ENCODE data around the gene HOXB1.

GRCh38 chr17:48499735-48500434, 30.9 kb downstream of the HOXB1 start:
- no peak for TF ChIP-seq ZNF234 (CRISPR knock-in tag; conservative IDR thresholded peaks at IDR 0.05)
- no peak for TF ChIP-seq RAD21 (CRISPR knock-in tag; IDR thresholded peaks at IDR 0.05)
- no peak for TF ChIP-seq PCBP2 (optimal IDR thresholded peaks at IDR 0.05; ENCODE audit: low read depth, low read length, poor library complexity, severe bottlenecking)
